Measurements from ENCODE around the gene TMEM39B. TPM values are rescaled to one million over a fixed set of nuclear protein-coding genes. Genes with fewer than 3 reads are reported as not detected.
"Not testable (repeated sequence)": the region's sequence is repeated elsewhere in the genome, so short reads cannot be mapped to it uniquely, and the experiment has no call there.

Gene TMEM39B
- polyA plus RNA-seq, 1 donor: 15.8 TPM

DNA sequence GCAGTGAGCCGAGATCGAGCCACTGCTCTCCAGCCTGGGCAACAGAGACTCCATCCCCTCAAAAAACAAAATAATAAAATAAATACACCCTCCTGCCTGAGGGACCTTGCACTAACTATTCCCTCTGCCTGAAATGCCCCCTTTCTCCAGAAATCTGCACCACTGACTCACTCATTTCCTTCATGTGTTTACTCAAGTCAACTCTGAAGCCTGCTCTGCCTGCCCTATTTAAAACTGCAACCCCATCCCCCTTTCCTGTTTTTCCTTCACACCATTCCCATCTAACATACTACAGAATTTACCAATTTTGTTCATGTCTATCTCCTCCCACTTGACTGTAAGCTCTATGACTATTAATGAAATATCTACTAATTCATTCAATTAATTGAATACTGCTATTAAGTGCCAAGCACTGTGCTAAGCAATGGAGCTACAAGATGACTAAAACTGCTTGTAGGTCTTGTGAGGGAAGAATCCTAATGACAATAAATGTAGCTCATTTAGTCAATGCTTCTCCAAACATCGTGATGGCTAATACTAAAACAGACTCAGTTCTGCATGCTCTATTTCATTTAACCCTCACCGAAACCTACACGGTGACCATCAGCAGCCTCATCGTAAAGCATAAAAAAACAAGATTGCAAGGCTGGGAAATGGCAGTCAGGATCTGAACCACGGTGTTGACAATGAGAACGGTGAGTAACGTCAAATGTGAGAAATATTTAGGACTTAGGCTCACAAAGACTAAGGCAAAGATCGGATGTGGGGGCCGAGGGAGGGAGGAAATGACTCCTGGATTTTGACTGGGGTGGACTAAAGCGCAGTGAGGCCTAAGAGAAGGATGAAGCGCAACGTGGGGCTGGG is 749 bp upstream of the TMEM39B start:
- no peak for DNase-seq

DNA sequence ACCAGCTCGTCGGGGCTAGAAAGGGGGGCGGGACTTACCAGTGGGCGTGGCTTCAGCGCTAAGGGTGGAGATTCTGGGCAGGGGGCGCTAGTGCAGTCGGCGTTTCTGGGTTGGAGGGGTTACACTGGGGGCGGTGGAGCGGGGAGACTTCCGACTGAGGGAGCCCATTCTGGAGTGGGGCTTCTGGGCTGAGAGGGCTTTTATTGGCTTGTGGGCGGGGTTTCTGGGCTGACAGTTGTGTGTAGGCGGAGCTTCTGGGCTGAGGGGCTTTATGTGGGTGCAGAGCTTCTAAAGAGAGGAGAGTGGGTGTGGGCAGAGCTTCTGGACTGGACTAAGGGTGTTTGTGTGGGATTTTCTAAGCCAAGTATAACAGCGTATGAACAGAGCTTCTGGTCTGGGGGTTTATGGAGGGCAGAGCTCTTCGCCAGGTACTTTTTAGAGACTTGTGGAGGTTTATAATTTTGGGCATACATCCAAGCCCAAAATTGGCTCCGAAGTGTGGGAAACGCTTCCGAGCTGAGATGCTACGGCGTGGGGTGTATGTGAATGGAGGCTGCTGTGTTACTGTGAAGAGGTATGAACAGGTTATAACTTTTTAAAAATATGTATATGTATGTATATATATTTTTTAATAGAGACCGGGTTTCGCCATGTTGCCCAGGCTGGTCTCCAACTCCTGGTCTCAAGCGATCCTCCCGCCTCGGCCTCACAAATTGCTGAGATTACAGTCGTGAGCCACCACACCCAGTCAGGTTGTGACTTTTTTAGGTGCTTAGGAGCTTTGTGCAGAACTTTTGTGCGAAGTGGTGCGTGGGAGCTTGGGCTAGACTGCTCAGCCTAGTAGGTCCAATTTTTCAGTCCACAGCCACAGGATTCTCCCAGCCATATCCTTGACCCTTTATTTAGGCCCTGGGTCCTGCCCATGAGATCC is 825 bp downstream of the TMEM39B start:
- DNase-seq: no peak

DNA sequence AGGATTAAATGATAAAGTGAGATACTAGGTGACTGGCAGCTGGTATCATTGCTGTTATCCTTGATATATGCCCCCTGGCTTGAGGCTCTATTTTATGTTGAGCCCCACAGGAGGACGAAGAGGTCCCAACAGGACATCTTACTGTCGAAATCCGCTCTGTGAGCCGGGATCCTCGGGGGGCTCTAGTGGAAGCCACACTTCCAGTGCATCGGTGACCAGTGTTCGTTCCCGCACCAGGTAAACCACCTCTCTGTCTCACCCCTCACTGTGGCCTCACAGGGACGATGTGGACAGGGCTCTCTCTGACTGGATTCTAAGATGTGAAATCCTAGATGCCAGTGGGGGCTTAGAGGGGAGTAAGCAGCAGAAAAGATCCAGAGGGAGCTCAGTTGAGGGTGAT is 2.1 kb downstream of the TMEM39B start:
- DNase-seq: no peak

DNA sequence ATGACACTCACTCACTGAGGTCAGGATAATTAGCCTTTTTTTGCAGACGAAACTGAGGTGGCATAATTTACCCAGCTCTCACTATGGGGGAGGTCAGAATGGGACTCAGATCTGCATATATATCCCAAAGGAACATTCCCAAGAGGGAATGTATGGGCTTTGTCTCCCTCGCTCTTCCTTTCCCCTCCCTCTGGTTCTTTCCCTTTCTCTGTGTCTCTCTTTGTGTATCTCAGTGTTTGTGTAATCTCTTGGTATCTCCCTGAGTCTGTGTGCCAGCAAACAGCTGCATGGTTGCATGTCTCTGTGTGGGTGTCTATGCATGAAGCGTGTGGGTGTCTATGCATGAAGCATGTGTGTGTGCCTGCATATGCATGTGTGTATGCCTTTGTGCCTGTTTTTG is 4.7 kb downstream of the TMEM39B start:
- DNase-seq: no peak

DNA sequence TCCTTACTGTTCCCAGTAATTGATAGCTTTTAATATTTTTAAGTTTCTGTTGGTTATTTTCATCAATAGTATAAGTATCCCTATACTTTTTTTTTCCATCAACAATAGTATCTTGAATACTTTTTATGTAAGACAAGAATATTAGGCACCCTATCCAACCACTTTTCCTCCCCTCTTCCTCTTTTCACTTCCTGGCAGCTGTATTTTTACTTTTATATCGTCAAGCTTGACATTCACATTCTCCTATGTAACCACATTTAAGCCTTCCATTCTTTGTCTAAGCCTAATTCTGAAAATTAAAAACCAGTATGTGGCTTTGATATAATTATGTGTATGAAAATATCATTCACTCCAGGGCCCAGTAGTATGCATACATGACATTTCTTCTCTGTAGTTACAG is 9.3 kb downstream of the TMEM39B start:
- no peak for DNase-seq

DNA sequence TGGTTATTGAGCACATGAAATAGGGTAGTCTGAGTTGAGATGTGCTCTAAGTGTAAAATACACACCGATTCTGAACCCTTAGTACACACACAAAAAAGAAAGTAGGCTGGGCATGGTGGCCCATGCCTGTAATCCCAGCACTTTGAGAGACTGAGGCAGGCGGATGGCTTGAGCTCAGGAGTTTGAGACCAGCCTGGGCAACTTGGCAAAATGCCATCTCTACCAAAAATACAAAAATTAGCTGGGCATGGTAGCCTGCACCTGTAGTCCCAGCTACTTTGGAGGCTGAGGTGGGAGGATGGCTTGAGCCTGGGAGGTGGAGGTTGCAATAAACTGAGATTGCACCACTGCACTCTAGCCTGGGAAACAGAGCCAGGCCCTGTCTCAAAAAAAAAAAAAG is 13.6 kb downstream of the TMEM39B start:
- not testable (repeated sequence) for DNase-seq

DNA sequence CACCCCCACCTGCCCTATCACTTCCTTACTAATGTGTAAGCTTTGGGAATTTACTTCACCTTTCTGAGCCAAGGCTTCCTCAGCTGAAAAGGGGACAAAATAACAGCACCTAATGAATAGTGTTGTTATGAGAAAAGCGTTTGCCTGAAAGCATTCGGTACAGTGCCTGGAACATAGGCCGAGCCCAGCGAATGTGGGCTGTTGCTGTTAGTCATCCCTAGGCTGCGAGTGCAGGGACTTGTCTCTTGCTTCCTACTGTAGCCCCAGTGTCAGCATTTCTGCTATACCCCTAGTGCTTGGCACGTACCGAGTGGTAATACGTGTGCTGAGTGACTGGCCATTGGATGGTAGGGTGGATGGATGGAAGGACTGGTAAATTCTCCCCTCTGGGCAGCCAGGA is 18.4 kb downstream of the TMEM39B start:
- DNase-seq: no peak

DNA sequence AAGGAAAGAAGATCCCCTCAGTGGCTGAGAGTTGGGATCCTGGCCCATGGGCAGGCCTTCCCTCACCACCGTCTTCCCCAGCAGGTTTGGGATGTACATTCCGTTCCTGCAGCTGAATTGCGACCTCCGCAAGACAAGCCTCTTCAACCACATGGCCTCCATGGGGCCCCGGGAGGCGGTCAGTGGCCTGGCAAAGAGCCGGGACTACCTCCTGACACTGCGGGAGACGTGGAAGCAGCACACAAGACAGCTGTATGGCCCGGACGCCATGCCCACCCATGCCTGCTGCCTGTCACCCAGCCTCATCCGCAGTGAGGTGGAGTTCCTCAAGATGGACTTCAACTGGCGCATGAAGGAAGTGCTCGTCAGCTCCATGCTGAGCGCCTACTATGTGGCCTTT is 18.9 kb downstream of the TMEM39B start:
- DNase-seq: no peak

DNA sequence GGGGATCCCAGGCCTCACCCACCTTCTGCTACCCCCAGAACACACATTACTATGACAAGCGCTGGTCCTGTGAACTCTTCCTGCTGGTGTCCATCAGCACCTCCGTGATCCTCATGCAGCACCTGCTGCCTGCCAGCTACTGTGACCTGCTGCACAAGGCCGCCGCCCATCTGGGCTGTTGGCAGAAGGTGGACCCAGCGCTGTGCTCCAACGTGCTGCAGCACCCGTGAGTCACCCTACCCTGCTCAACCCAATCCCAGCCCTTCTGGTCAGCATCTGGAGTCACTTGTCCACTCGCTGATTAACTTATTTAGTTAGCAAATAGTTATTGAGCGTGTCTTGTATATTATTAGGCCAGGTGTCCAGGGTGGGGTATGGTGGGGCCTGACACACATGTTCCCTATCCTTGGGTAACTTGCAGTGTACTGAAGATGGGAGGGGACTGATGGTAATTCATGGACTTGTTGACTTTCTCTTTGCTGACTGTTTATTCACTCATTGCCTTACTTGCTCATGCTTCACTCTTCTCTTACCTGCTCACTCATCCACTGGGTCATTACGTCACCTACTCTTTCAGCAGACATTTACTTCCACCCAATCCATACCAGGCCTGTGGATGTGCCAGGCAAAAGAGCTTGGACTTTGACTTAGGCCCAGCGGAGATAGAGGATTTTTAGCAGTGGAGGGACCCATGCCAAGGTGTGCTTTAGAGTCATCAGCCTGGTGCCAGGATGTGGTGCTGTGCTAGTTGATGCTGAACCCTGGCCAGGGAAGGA is 22.2 kb downstream of the TMEM39B start:
- no peak for DNase-seq

DNA sequence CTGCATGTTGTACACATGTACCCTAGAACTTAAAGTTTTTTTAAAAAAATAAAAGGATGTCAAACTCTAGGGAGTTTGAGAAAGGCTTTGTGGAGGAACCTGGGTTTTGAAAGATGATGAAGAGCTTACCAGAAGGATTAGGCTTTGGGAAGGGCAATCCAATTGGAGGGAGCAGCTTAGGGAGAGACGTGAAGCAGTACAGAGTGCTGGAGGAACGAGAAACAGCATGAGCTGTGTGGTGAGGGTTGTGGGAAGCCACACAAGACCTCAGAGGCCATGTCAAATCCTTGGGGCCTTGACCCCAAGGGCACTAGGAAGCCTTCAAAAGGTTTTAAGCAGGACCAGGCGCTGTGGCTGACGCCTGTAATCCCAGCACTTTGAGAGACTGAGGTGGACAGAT is 26.7 kb downstream of the TMEM39B start:
- DNase-seq: no peak

DNA sequence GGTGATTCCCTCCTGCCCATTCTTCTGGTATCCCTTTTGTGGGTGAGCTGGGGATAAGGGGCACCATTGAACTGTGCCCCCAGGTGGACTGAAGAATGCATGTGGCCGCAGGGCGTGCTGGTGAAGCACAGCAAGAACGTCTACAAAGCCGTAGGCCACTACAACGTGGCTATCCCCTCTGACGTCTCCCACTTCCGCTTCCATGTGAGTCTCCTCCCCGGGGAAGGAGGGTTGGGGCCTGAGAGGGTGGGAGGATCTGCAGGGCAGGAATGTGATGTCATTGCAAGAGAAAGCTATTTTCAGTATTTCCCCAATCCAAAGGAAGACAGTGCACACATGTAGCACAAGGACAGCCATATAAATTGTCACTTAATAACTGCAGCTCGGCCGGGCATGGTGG is 27.6 kb downstream of the TMEM39B start:
- DNase-seq: peak; percentile 34

DNA sequence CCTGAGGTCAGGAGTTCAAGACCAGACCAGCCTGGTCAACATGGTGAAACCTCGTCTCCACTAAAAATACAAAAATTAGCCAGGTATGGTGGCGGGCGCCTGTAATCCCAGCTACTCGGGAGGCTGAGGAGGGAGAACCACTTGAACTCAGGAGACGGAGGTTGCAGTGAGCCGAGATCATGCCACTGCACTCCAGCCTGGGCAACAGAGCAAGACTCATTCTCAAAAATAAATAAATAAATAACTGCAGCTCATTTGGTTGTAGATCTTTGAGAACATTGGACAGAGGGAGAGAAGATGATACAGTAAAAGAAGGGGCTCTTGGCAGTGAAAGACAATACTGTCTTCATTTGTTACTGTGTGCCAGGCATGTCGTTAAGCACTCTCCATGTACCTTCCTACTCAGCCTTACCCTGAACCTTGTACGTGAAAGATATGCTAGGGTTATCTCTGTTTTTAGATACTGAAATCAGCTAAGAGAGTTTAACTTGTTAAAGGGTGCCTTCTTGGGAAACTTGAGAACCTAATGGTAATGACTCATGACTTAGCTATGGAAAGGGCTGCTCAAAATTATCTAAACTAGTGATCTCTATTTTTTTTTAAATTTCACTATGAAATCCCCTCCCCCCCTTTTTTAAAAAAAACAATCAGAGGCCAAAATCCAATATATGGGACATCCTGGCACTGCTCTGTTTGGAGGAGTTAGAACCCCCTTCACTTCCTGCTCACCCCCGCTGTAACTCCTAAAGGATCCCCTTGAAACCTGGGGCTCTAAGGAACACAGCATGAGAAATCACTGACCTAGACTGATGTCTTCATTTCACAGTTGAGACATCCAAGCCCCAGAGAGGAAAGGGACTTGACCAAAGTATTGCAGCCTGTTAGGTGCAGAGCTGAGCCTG is 28.3 kb downstream of the TMEM39B start:
- DNase-seq: no peak

DNA sequence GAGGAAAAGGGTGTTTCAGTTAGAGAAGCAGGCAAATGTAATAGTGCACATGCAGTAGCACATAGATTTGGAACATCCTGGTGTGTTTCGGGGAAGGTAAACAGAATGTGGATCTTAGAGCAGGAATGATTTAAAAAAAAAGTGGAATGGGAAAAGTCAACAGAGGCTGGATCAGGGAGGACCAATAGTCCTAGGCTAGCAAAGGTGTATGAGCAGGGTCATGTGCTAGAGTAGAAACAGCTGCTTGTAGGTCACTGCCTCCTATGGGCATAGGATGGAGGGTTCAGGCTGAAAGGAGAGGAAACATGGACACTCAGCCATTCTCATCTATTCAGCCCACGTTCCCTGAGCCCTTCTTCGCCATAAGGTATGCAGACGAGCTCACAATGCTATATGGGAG is 31.4 kb downstream of the TMEM39B start:
- DNase-seq: no peak

DNA sequence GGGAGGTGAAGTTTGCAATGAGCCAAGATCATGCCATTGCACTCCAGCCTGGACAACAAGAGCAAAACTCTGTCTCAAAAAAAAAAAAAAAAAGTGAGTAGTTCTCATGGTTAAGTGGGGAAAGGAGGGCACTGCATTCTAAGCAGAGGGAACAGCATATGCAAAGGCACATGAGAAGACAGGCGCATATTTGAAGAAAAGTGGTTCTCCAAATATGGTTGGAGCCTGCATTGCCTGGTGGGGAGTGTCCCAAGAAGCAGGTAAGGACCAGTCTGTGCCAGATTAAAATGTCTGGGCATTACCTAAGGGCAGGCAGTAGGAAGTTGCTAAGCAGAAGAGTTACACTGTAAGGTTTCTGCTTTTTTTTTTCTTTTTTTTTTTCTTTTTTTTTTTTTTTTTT is 32.6 kb downstream of the TMEM39B start:
- no peak for DNase-seq

DNA sequence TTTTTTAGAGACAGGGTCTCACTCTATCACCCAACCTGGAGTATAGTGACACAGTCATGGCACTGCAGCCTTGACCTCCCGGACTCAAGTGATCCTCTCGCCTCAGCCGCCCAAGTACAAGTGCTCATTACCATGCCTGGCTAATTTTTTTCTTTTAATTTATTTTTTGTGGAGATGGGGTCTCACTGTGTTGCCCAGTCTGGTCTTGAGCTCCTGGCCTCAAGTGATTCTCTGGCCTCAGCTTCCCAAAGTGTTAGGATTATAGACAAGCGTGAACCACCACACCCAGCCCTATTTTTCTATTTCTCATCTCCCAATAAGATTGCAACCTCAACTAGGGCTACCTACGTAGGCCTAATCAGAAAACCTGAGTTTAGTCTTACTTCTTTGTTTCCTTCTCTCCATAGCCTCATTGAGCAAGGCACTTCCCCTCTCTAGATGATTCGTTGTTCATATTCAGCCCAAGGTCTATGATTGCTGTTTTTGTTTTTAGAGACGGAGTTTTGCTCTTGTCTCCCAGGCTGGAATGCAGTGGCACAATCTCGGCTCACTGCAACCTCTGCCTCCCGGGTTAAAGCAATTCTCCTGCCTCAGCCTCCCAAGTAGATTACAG is 34.0 kb downstream of the TMEM39B start:
- no peak for DNase-seq

DNA sequence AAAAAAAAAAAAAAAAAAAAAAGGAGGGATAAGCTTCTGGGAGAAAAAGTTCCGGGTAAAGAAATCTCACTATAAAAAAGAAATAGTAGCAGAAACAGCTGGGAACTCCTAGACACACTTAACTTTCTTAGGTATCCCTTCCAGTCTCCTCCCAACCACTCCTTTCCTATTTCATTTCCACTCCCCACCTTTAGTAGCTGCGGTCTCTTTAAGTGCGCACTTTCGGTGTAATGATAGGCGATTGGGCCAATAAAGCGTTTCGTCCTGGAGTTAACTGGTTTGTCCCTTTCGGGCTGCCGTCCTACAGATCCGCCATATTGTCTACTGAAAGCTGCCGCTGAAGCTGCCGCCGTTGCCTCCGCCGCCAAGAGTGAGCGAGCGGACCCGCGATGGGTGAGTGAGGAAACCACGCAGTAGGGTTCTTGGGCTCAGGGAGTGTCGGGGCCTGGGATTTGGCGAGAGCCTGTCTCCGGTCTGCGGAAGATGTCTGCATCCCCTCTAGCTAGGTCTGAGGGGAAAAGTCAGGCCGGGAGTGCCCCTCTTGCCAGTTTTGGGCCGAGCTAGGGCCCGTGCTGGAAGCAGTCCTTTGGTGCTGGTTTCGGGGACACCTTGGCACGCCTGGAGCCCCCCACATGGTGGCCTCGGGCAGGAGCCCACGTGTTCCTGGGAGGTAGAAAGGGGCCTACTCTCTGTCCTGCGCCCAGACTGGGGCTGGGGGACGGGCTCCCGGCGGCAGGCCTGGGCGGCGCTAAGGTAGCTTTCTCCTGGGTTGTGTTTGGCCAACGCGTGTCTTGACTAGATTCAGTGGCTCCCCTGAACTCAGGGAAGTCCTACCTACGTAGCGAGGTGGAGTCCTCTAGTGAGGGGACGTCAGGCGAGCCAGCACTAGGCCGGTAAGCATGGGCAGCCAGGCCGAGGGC is 35.3 kb downstream of the TMEM39B start, which contains the start of gene KPNA6:
KPNA6 (plus strand) TSS at position 315 of the 920 bp plus-strand sequence; CDS start at position 390, 75 bp downstream.
- peak; percentile 94 for DNase-seq

DNA sequence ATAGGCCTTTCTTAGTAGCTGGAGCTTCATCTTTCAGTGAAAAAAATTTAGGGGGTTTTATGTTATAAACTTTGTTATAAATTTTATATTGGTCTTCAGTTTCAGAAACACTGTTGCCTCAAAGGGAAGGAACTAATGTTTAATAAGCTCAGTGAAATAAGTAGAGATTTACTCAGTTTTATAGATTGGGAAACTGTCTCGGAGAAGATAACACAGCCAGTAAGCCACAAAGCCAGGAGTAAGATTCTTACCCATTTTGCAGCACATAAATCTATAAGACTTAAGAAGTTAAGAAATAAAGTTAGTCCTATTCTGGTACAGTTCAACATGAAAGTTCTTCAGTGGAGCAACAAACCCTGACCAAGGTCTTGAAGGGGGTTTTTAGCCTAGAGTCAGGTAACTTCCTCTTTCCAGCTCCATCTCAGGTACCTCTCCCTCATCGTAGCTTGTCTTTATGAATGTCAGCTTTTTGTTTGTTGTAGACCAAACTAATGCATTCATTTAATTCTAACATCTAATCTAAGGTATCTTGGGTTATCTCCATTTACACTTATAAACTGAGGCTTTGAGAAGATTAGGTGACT is 38.4 kb downstream of the TMEM39B start:
- DNase-seq: no peak

DNA sequence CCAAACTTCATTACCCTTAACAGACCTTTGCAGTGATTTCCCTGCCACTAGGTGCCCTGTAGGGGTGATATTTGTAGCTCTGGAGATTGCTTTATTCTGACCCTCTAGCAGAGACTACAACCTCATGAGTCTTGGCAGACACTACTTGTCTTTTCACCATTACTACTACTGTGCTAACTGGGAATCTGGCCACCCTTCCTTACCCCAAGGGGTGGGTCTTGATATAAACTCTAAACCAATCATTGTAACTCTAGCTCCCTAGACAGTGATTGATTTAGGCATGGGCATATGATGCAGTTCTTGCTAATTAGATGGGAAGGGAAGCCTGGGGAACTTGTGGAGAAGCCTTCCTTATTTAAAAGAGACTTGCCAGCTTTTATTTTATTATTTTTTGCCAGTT is 39.0 kb downstream of the TMEM39B start:
- no peak for DNase-seq

DNA sequence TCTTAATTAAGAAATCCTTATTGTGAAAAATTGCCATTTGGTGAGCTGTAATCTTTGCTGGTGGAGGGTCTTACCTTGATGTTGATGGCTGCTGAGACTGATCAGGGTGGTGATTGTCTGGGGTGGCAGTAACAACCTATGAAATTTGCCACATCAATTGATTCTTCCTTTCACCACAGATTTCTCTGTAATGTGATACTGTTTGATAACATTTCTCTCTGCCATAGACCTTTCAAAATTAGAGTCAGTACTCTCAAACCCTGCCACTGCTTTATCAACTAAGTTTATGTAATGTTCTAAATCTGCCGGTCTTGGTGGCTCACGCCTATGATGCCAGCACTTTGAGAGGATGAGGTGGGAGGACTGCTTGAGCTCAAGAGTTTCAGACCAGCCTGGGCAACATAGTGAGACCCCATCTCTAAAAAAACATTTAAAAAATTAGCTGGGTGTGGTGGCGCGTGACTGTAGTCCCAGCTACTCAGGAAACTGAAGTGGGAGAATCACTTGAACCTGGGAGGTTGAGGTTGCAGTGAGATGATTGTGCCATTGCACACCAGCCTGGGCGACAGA is 40.2 kb downstream of the TMEM39B start:
- DNase-seq: no peak

Data from hindlimb muscle (tissue), 1 donor.